PC-9 (cell line): ENCODE measurements around the gene TACR2. TPM values are rescaled to one million over a fixed set of nuclear protein-coding genes. Genes with fewer than 3 reads are reported as not detected.
A peak's percentile ranks its signal among the peaks of the same experiment; 100 is the strongest.

ENCODE experiments used
- BruUV-seq: library from RNA; stranded (reverse); fragments of 400-500 nt; replicated peaks from 2 replicates; lab custom pipeline; 2021; lab: Mats Ljungman, UMichigan
- CTCF ChIA-PET: fragments of 300-600 bp; sonication (Branson Sonifier 250); formaldehyde crosslinking; loops from one replicate; lab custom pipeline; 2022; ENCODE audit warnings: antibody characterized with exemption; lab: Charles Lee
- POLR2A ChIA-PET: fragments of 300-600 bp; sonication (Branson Sonifier 250); formaldehyde crosslinking; loops from one replicate; lab custom pipeline; 2022; ENCODE audit warnings: antibody characterized with exemption; ENCODE audit not compliant: unreplicated experiment; lab: Charles Lee
- DNase-seq, 2 experiments: peaks; one replicate each; pipeline versions ENCODE4 v3.0.0 to v3.0.0-alpha.2; 2015 to 2022; ENCODE audit warnings: mixed read lengths in 1 of 2
- H2AFZ ChIP-seq: fragments of 200-600 bp; sonication (generic); 2 replicates; pipeline ENCODE4 v1.8.1; 2017; ENCODE audit warnings: antibody characterized with exemption
- H3F3A ChIP-seq: fragments of 200-600 bp; sonication (generic); 2 replicates; pipeline ENCODE4 v1.8.1; 2017; ENCODE audit warnings: antibody characterized with exemption, mild to moderate bottlenecking, low read depth; ENCODE audit not compliant: insufficient read depth
- H3K27ac ChIP-seq: fragments of 200-600 bp; sonication (generic); 2 replicates; pipeline ENCODE4 v1.6.1; 2016; ENCODE audit warnings: mixed run types
- H3K27me3 ChIP-seq: fragments of 200-600 bp; sonication (generic); 2 replicates; pipeline ENCODE4 v1.6.1; 2016; ENCODE audit warnings: low read depth, mixed run types; ENCODE audit not compliant: insufficient read depth
- H3K36me3 ChIP-seq: fragments of 200-600 bp; sonication (generic); 2 replicates; pipeline ENCODE4 v1.6.1; 2016; ENCODE audit warnings: low read depth, mixed run types
- H3K4me1 ChIP-seq: fragments of 200-600 bp; sonication (generic); replicated peaks from 2 replicates; pipeline ENCODE4 v1.6.1; 2016; ENCODE audit warnings: mixed run types; ENCODE audit not compliant: insufficient read depth
- H3K4me2 ChIP-seq: fragments of 200-600 bp; sonication (generic); 2 replicates; pipeline ENCODE4 v1.6.1; 2017; ENCODE audit warnings: mixed run types
- H3K4me3 ChIP-seq: fragments of 200-600 bp; sonication (generic); 2 replicates; pipeline ENCODE4 v1.6.1; 2016; ENCODE audit warnings: mixed run types
- H3K79me2 ChIP-seq: fragments of 200-600 bp; sonication (generic); 2 replicates; pipeline ENCODE4 v1.6.1; 2017; ENCODE audit warnings: low read depth, mixed run types
- H3K9me2 ChIP-seq: fragments of 200-600 bp; sonication (generic); 2 replicates; pipeline ENCODE4 v1.8.1; 2017; ENCODE audit warnings: mild to moderate bottlenecking; ENCODE audit not compliant: insufficient read depth
- H3K9me3 ChIP-seq: fragments of 200-600 bp; sonication (generic); 2 replicates; pipeline ENCODE4 v1.8.1; 2016; ENCODE audit warnings: low read depth; ENCODE audit not compliant: insufficient read depth
- H4K20me1 ChIP-seq: fragments of 200-600 bp; sonication (generic); 2 replicates; pipeline ENCODE4 v1.8.1; 2017; ENCODE audit not compliant: insufficient read depth
- CTCF ChIP-seq: fragments of 200-600 bp; sonication (generic); conservative IDR thresholded peaks from 2 replicates; pipeline ENCODE4 v1.6.1; 2017; ENCODE audit warnings: mixed run types, antibody characterized with exemption, mild to moderate bottlenecking, moderate library complexity
- EZH2 ChIP-seq: fragments of 200-600 bp; sonication (generic); IDR thresholded peaks from 2 replicates; pipeline ENCODE4 v1.8.0; 2017; ENCODE audit warnings: antibody characterized with exemption, low read depth
- intact Hi-C: fragments of 100-400 bp; cut with micrococcal nuclease; formaldehyde crosslinking; loops from one replicate; pipeline ENCODE4 v1.10.0; 2022; ENCODE audit not compliant: unreplicated experiment
- total RNA-seq: library from RNA; stranded (reverse); gene quantifications from 2 replicates; pipeline ENCODE4 v1.2.3, GENCODE V29; 2021

The TACR2 gene
- total RNA-seq, 1 experiment from 2014 or later: not detected

GRCh38 chr10:69459101-69459790 is 42.5 kb upstream of the TACR2 start:
- POLR2A ChIA-PET: interaction anchor here (0.6 to 0.7 kb wide), 4 partner anchors 9 to 21 kb away, joined by 3 to 12 read pairs (median 6); no protein-coding TSS in a partner anchor
- intact Hi-C loops: loop anchor here (1.0 to 5.0 kb wide), 4 partner anchors 9 to 122 kb away; no protein-coding TSS in a partner anchor
- no peak overlapping the region for H2AFZ ChIP-seq
- peaks cover 23% of the 10 kb centered on the region for H3K36me3 ChIP-seq
- CTCF ChIA-PET: interaction anchor here (0.7 to 1.0 kb wide), 3 partner anchors 12 to 180 kb away, joined by 3 to 7 read pairs (median 3); no protein-coding TSS in a partner anchor
- peaks cover 89% of the 10 kb centered on the region for H3K79me2 ChIP-seq
- peak overlapping the region; percentile 95 for H3K27ac ChIP-seq
- H3K9me2 ChIP-seq: no peaks in the 10 kb centered on the region
- no TSS peak for BruUV-seq
- H4K20me1 ChIP-seq: no peaks in the 10 kb centered on the region
- no peak for TF ChIP-seq CTCF
- no peaks in the 10 kb centered on the region for H3K27me3 ChIP-seq
- H3K4me2 ChIP-seq: peak overlapping the region; percentile 75
- peak overlapping the region; percentile 7; the same call in 1 of the 2 replicates for H3K4me3 ChIP-seq
- H3K9me3 ChIP-seq: no peaks in the 10 kb centered on the region
- H3K4me1 ChIP-seq: peaks cover 88% of the 10 kb centered on the region
- H3F3A ChIP-seq: peaks cover 55% of the 10 kb centered on the region
- DNase-seq: peak in 1 of 2 experiments; percentile 91

GRCh38 chr10:69458430-69459100 is 41.8 kb upstream of the TACR2 start:
- Histone ChIP-seq H3K4me1 (peaks cover 88% of the 10 kb centered on the region), H2AFZ (no peak overlapping the region), H4K20me1 (no peaks in the 10 kb centered on the region), H3K79me2 (peaks cover 89% of the 10 kb centered on the region), H3K36me3 (peaks cover 23% of the 10 kb centered on the region), H3K4me2 (peak overlapping the region; percentile 75), H3K4me3 (peak overlapping the region; percentile 37), H3K9me3 (no peaks in the 10 kb centered on the region), H3F3A (peaks cover 48% of the 10 kb centered on the region), H3K9me2 (no peaks in the 10 kb centered on the region), H3K27ac (peak overlapping the region; percentile 95), H3K27me3 (no peaks in the 10 kb centered on the region)
- ChIA-PET POLR2A (interaction anchor here (0.6 to 0.7 kb wide), 2 partner anchors 9 to 11 kb away, joined by 5 to 11 read pairs; no protein-coding TSS in a partner anchor), CTCF (interaction anchor here (0.7 to 1.0 kb wide), 2 partner anchors 12 to 179 kb away, joined by 3 read pairs; no protein-coding TSS in a partner anchor)
- DNase-seq: peak; percentile 97 to 98
- BruUV-seq: TSS peak; percentile 91
- intact Hi-C loops: loop anchor here (1.0 to 5.0 kb wide), 6 partner anchors 8 to 121 kb away; no protein-coding TSS in a partner anchor
- TF ChIP-seq EZH2 (no peak), CTCF (no peak)

GRCh38 chr10:69457771-69458237 is 41.1 kb upstream of the TACR2 start:
- H3K9me3 ChIP-seq: no peaks in the 10 kb centered on the region
- DNase-seq: no peak
- peak overlapping the region; percentile 75 for H3K4me2 ChIP-seq
- peaks cover 23% of the 10 kb centered on the region for H3K36me3 ChIP-seq
- CTCF ChIA-PET: interaction anchor here (0.6 kb wide), 1 partner anchor 8 kb away, joined by 3 read pairs; no protein-coding TSS in a partner anchor
- TF ChIP-seq CTCF (no peak), EZH2 (no peak)
- H3K27me3 ChIP-seq: no peaks in the 10 kb centered on the region
- H3K9me2 ChIP-seq: no peaks in the 10 kb centered on the region
- H3K4me1 ChIP-seq: peaks cover 88% of the 10 kb centered on the region
- no peak overlapping the region for H2AFZ ChIP-seq
- H3K4me3 ChIP-seq: peak overlapping the region; percentile 37
- H3K79me2 ChIP-seq: peaks cover 89% of the 10 kb centered on the region
- peak overlapping the region; percentile 95 for H3K27ac ChIP-seq
- H3F3A ChIP-seq: peaks cover 47% of the 10 kb centered on the region
- no peaks in the 10 kb centered on the region; the same call in 1 of the 2 replicates for H4K20me1 ChIP-seq
- intact Hi-C loops: loop anchor here (1.0 to 5.0 kb wide), 5 partner anchors 8 to 121 kb away; no protein-coding TSS in a partner anchor
- BruUV-seq: no TSS peak
- POLR2A ChIA-PET: interaction anchor here (0.6 kb wide), 1 partner anchor 9 kb away, joined by 11 read pairs; no protein-coding TSS in a partner anchor
